Fibroblast of mammary gland (primary cell): ENCODE data around the gene HSF2BP.
"Not testable (repeated sequence)": the region's sequence is repeated elsewhere in the genome, so short reads cannot be mapped to it uniquely, and the experiment has no call there.

Experiments used
- DNase-seq: peaks from one replicate; pipeline ENCODE4 v3.0.0-alpha.2; 2010; ENCODE audit warnings: low read depth
- H3K4me3 ChIP-seq: 2 replicates; pipeline ENCODE4 v1.5.1; 2011; ENCODE audit warnings: low read depth, mild to moderate bottlenecking, low read length, moderate library complexity; ENCODE audit not compliant: control insufficient read depth
- TF ChIP-seq, protein P1 (sequence below): conservative IDR thresholded peaks from 2 replicates; pipeline ENCODE4 v1.5.1; 2011; ENCODE audit warnings: low read depth, low read length, inconsistent platforms; ENCODE audit not compliant: control insufficient read depth, insufficient read depth

The HSF2BP gene

DNA sequence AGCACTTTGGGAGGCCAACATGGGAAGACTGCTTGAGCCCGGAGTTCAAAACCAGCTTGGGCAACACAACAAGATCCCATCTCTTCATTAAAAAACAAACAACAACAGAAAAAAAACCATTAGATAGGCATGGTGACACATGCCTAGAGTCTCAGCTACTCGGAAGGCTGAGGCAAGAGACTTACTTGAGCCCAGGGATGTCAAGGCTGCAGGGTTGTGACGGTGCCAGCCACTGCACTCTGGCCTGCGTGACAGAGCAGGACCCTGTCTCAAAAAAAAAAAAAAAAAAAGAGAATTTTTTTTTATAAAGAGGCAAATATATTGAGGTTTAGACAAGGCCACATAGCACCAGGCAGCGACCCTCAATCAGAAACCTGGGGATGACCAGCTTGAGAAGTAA, 62.7 kb downstream of the HSF2BP start:
- DNase-seq: no peak
- H3K4me3 ChIP-seq: no peak overlapping the region
- TF ChIP-seq, protein P1, sequence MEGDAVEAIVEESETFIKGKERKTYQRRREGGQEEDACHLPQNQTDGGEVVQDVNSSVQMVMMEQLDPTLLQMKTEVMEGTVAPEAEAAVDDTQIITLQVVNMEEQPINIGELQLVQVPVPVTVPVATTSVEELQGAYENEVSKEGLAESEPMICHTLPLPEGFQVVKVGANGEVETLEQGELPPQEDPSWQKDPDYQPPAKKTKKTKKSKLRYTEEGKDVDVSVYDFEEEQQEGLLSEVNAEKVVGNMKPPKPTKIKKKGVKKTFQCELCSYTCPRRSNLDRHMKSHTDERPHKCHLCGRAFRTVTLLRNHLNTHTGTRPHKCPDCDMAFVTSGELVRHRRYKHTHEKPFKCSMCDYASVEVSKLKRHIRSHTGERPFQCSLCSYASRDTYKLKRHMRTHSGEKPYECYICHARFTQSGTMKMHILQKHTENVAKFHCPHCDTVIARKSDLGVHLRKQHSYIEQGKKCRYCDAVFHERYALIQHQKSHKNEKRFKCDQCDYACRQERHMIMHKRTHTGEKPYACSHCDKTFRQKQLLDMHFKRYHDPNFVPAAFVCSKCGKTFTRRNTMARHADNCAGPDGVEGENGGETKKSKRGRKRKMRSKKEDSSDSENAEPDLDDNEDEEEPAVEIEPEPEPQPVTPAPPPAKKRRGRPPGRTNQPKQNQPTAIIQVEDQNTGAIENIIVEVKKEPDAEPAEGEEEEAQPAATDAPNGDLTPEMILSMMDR: no peak

DNA sequence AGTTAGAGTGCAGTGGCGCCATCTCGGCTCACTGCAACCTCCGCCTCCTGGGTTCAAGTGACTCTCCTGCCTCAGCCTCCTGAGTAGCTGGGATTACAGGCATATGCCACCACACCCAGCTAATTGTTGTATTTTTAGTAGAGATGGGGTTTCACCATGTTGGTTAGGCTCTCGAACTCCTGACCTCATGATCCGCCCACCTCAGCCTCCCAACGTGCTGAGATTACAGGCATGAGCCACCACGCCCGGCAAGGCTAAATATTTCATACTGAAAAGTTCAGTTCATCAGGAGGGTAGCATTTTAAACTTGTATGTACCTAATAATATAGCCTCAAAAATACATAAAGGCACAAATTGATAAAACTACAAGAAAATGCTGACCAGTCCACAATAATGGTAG, 63.5 kb downstream of the HSF2BP start:
- H3K4me3 ChIP-seq, DNase-seq: not testable (repeated sequence)

GRCh38 chr21:43593078-43593477, 66.2 kb downstream of the HSF2BP start:
- H3K4me3 ChIP-seq: no peak overlapping the region
- TF ChIP-seq, protein P1: no peak
- no peak for DNase-seq

DNA sequence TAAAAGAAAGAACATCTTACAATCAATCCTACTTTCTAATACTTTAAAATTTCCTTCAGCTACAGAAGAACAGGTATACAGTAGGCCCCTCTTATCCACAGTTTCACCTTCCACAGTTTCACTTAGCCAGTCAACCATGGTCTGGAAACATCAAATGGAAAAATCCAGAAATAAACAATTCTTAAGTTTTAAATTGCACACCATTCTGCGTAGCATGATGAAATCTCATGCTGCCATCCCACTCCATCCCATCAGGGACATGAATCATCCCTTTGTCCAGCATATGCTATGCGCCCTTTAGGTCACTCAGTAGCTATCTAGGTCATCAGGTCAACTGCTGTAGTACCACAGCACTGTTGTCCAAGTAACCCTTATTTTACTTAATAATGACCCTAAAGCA, 67.7 kb downstream of the HSF2BP start:
- peak; percentile 84 for DNase-seq
- TF ChIP-seq, protein P1: no peak
- H3K4me3 ChIP-seq: no peak overlapping the region

GRCh38 chr21:43590194-43590593, 69.1 kb downstream of the HSF2BP start:
- DNase-seq: peak; percentile 65
- H3K4me3 ChIP-seq: no peak overlapping the region
- TF ChIP-seq, protein P1: no peak

DNA sequence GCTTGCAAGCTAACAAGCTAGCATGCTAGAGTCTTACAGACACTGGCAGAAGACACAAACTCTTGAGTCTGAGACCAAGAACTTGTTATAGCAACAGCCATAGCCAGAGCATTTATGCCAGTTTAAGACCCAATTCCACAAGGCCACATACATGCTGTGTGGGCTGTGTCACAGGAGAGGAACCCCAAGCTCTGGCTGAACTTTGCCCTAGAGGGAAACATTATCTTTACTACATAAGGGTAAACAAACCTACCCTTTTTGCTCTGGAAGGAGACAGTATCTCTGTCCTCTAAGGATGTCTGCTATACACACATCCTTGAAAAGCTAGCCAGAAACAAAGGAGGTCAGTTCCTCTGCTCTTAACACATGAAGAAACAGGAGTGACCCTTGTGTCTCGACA, 70.3 kb downstream of the HSF2BP start:
- DNase-seq: no peak
- TF ChIP-seq, protein P1: no peak
- H3K4me3 ChIP-seq: no peak overlapping the region

DNA sequence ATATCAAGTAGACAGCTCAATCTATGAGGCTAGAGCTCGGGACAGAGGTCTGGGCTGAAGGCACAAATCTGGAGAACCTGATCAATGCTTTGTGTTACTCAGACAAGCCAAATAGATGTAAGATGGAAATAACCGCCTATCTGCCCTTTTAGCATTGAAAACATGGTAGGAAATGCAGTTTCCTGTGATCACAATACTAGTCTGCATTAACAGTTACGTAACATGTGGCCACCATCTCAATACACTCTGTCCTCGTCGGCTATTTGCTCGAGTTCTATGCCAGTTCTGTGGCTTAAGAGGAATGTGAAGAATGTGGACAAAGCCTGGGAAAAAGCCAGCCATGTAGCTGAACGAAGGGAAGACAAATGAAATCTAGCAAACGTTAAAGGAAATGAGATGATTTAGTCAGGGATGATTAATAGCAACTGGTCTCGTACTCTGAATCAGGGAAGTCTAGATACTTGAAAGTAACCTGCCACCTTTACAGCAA, 73.3 kb downstream of the HSF2BP start:
- no peak overlapping the region for H3K4me3 ChIP-seq
- peak; percentile 99 for DNase-seq
- TF ChIP-seq, protein P1: no peak
